GM21576 (cell line): ENCODE results near the gene GALNT13.

Experiments
- ATAC-seq: cut with Tn5 transposase; IDR thresholded peaks from one replicate; pipeline ENCODE4 v1.9.1; 2021; ENCODE audit warnings: mild to moderate bottlenecking, moderate library complexity; ENCODE audit not compliant: unreplicated experiment

Gene GALNT13

GRCh38 chr2:154097833-154098398 lies 226.2 kb downstream of the GALNT13 start:
- ATAC-seq, result no peak

DNA sequence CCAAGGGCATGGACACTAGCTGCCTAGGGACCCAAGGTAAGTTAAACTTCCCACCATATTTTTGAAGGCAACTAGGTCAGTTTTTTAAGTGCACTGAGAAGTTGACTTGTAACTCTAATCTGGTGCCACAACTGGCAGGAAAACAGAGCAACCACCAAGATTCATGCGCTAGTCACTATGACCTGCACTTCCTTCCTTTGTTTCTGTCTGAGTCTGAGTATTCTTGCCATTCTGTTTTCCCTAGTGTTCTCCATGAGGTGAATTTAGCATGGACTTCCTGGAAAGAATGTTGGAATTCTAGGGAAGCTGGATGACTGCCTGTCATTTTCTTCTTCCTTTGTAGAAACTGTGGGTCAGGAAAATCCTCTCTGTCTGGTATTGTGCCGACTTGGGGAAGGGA lies 249.0 kb downstream of the GALNT13 start:
- ATAC-seq, result no peak

GRCh38 chr2:154125891-154126290 lies 254.2 kb downstream of the GALNT13 start:
- no peak for ATAC-seq

GRCh38 chr2:154130821-154131220 lies 259.1 kb downstream of the GALNT13 start:
- ATAC-seq, result no peak

- ATAC-seq, result no peak
These were observed 261.1 kb downstream of the GALNT13 start for GRCh38 chr2:154132827-154133226.

DNA sequence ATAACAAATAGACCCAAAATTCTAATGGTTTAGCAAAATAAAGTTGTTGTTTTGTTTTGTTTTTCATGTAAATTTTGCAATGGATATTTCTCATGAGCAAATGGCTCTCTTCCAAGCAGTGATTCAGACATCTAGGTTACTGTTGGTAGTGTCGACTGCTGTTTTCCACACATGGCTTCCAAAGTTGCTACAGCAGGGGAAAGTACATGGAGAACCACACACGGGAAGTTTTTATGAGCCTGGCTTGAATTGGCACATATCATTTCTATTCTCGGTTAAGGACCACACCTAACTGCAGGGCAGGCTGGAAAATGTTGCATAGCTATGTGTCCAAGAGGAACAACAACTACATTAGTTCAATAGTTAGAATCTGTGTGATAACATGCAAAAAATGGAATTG lies 262.1 kb downstream of the GALNT13 start:
- ATAC-seq, result no peak

GRCh38 chr2:154140249-154141025 lies 268.7 kb downstream of the GALNT13 start:
- no peak for ATAC-seq

DNA sequence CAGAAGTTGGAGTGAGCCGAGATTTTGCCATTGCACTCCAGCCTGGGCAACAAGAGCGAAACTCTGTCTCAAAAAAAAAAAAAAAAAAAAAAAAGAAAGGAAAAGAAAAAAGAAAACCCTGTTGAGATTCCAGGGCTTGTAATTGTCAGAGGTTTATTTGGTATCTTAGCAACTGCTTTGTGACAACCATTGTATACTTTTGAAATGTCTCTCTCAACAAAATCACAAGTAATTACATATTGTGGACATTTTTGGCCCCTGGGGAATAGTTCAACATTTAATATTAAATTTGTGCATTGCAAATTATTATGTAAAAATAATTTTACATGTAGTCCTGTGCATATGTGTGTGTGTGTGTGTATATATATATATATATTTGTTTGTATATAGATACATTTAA lies 270.8 kb downstream of the GALNT13 start:
- ATAC-seq, result no peak

- ATAC-seq, result no peak
These were observed 271.4 kb downstream of the GALNT13 start for GRCh38 chr2:154143105-154143504.

- ATAC-seq, result no peak
These were observed 286.4 kb downstream of the GALNT13 start for GRCh38 chr2:154158101-154158500.

GRCh38 chr2:154161286-154161685 lies 289.6 kb downstream of the GALNT13 start:
- ATAC-seq, result no peak

- no peak for ATAC-seq
These were observed 298.7 kb downstream of the GALNT13 start for GRCh38 chr2:154170400-154170799.

DNA sequence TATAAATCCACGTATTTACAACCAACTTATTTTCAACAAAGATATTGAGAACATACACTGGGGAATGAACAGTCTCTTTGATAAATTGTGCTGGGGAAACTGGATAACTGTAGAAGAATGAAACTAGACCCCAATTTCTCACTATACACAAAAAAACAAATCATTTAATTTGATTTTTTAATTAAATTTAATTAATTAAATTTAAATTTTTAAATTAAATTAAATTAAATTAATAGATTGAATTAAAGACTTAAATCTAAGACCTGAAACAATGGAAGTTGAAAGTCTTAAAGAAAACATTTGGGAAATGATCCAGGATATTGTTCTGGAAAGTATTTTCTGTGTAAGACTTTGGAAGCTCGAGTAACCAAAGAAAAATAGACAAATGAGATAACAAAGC lies 301.4 kb downstream of the GALNT13 start:
- no peak for ATAC-seq

- no peak for ATAC-seq
These were observed 302.2 kb downstream of the GALNT13 start for GRCh38 chr2:154173919-154174318.

DNA sequence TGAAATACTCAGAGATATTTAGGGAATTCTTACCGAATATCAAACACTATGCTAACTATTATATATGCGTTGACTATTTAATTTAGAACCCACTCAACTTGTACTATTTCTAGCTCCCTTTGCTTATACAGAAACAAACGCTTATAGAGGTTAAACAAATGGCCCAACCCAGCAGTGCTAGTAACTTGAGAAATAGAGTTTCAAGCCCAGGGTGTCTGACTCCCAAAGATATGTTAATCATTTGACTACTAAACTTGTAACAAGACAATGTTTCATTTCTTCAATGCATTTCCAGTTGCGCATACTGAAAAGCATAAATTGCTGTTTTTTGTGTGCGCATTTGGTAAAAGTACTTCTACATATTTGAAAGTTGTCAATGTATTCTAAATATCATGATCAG lies 310.3 kb downstream of the GALNT13 start:
- ATAC-seq, result no peak

DNA sequence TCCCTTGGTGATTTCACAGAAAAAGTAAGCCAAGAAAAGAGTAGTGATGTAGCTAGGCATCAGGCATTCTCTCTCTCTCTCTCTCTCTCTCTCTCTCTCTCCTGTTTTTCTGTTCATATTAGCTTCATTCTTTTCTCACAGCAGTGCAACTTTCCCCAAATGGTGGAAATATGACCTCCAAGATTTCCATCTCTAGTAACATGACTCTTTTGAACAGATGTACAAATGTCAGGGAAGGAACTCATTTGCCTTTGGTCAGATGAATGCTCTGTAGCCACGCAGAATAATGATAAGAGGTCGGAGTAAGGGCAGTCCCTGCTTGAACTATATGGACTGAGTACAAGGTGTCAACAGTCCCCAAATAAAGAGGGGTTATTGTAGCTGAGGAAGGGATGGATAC lies 316.2 kb downstream of the GALNT13 start:
- ATAC-seq, result no peak

DNA sequence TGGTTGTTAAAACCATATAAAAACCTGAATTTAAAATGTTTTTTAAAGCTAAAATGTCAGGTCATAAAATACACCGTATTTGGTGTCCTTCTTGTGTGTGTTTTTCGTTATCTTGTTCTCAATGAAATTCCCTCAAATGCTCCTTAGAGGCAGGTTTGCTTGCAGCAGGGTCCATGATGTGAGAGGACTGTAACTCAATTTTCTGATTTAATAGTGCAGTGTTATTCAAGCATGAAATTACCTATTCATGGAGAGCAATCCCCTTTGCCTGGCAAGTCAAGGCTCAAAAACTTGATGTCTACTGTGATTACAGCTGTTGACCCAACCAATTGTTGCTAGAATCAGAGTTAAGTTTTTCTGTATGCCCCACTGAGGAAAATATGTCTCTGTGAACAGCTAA lies 318.2 kb downstream of the GALNT13 start:
- no peak for ATAC-seq

DNA sequence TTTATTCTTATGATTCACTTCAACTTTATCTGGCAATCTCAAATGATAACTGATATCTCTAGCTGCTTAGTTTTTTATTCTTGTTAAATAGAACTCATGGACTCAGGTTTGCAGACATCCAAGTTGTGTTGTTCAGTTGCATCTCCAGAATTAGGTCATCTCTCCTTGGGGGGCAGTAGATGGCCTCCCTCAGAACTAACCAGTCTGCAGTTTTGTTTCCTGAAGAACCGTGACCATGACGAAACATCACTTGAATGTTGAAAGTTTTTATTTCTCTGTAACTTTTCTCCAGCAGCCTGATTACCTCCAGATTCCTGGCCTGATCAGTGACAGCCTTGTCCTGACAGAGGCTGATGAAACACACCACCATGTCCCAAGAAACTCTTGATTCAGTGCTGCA lies 321.5 kb downstream of the GALNT13 start:
- no peak for ATAC-seq

- no peak for ATAC-seq
These were observed 323.4 kb downstream of the GALNT13 start for GRCh38 chr2:154194909-154195643.

DNA sequence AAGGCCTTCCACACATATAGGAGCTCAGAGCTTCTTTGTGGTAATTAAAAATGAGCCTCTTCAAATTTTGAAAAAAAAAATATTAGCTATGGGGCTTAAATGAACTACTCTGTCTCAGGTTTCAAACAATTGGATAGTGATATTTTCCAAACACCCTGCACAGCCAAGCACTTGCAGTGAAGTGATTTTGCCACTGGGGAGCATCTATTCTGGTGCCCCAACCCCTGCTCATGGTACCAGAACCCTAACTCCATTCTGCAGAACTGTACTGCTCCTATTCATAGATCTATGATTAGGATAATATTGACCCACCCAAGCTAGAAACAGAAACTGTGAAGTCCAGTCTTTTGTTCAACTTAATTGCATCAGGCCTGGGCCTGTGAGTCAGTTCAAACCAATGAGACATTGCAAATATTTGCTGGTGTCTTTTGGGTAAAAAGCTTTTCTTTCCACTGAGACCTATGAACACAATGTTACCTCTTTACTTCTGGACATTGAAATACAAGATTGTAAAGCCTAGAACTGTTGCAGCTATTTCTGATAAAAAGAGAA lies 324.0 kb downstream of the GALNT13 start:
- no peak for ATAC-seq

DNA sequence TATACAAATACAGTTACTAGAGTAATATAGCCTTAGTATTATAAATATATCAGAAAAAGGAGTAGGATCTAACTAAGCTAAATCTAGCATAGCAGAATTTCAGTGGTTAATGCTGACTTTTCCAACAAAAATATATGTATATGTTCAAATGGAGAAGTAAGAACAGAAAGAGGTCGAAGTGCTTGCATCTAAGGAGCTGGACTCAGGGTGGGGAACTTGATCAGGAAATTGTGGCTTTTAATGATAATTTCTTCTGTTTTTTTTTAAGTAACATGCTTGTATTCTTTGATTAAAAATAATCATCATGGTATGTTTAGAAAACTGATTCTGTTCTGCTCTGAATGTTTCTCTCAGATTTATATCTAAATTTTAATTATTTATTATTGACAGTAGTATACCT lies 327.1 kb downstream of the GALNT13 start:
- ATAC-seq, result no peak

GRCh38 chr2:154203206-154203605 lies 331.5 kb downstream of the GALNT13 start:
- ATAC-seq, result no peak
